Limb (tissue), 2 donors: ENCODE results near the gene DOP1B.

Experiments used
- DNase-seq, 2 donors: peaks; one replicate each; pipeline ENCODE4 v3.0.0-alpha.2; 2016; ENCODE audit errors: extremely low spot score in 2 of 2

Gene DOP1B

DNA sequence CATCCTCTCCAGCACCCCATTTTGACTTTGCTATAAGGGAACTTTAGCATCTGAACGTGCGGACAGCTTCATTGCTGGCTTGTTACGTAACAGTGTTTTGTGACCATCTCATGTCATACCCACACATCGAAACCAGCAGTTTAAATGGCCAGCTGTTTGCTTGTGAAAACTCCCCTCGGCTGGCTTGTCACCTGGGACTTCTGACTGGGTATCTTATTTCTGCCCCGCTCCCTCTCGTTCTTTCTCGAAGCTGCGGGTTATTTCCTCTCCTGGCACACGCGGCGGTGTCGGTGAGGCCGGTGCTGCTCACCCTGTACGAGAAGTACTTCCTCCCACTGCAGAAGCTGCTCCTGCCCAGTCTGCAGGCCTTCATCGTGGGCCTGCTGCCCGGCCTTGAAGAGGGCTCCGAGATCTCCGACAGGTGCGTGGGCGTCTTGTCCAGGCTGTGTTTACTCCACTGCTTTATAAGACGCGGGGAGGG is 43.5 kb downstream of the DOP1B start:
- DNase-seq: no peak

DNA sequence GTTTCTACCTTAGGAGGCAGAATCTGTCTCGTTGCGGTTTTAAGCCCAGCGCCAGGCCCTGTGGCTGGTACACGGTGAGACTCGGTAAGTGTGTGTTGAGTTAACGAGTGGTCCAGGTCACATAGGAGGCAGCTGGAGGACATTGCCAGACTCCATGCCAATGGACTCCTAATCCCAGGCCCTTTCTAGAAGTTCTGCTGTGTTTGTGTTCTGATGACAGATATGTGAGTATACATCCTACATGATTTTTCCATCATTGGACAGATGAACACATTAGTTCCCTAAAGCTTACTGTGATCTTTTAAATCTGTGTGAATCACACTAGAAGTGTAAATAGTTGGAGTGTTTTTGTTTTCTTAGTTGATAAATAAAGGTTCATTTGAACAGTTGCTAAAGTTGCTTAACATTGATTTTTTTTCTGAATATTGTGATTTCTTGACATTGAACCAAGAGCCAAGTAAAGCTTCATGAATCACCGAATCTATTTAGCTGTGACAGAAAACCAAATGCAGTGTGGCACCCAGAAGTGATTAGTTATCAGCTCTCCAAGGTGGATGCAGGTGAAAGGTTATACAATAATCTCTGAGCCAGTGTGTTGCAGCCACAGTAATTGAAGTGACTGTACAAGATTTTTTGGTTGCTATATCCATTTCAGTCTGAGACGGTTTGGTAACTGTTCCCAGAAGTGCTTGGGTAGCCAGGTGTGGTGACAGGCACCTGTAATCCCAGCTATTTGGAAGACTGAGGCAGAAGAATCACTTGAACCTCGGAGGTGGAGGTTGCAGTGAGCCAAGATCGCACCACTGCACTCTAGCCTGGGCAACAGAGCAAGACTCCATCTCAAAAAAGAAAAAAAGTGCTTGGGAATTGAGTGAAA is 46.3 kb downstream of the DOP1B start:
- no peak for DNase-seq

DNA sequence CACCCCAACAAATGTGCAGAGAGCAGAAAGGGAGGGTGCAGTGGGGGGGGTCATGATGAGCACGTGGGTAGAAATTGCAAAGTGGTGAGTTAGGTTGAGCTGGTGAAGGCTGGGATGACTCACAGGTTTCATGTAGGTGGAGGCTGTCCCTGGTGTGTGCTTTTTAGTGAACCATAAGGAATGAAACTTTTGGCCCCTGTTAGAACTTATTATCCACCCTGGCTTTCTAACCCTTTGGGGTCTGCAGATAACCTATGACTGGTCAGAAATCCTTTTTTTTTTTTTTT is 46.9 kb downstream of the DOP1B start:
- DNase-seq: no peak

DNA sequence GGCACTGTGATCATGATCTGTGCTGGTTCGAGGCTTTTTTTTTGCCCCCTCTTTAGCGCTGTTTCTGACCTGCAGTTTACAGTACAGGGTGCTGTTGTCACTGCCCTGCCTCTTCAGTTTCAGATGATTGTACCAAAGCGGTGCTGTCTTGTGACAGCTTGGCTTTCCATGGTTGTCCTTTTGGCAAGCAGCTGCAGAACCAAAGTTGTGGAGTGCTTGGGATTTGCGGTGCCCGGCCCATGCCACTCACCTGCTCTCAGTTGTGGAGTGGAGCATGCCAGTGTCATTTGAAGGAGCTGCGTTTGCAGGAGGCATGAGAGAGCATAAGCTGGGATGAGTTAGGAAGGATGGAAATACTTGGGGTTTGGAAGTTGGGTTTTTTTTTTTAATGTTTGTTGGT is 48.4 kb downstream of the DOP1B start:
- DNase-seq: no peak

DNA sequence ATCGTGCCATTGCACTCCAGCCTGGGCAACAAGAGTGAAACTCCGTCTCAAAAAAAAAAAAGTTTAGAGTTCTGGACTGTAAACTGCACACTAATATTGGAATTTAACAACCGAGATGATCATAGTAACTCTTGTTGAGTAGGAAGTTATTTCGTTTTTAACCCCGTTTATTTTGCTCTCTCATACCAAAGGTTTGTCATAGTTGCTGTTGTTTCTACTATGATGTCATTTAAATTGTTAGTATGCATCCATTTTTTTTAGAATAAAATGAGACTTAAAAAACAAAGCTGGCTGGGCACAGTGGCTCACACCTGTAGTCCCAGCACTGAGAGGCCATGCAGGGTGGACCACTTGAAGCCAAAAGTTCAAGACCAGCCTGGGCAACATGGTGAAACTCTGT is 49.3 kb downstream of the DOP1B start:
- DNase-seq: no peak
